ENCODE results near the gene UBD.

GRCh38 chr6:29589423-29590048 is 30.0 kb upstream of the UBD start:
- peak; percentile 65 to 94 (median 78) for TF ChIP-seq CTCF (IDR thresholded peaks at IDR 0.05)
- no peak for TF ChIP-seq POLR2AphosphoS5 (IDR thresholded peaks at IDR 0.05)
- TF ChIP-seq POLR2A (IDR thresholded peaks at IDR 0.05): no peak
